Lower leg skin (tissue), 4 donors: Measurements from ENCODE around the gene DOK7. TPM values are rescaled to one million over a fixed set of nuclear protein-coding genes. Genes with fewer than 3 reads are reported as not detected.
"Not testable (repeated sequence)": the region's sequence is repeated elsewhere in the genome, so short reads cannot be mapped to it uniquely, and the experiment has no call there.

Experiments
- DNase-seq, 2 donors: peaks; one replicate each; pipeline ENCODE4 v3.0.0-alpha.2; 2019; ENCODE audit warnings: low spot score in 2 of 2
- H3K4me3 ChIP-seq: fragments of 200-600 bp; sonication (generic); 2 replicates; pipeline ENCODE4 v1.5.1; 2017; ENCODE audit warnings: mild to moderate bottlenecking, low read depth; ENCODE audit not compliant: poor library complexity, severe bottlenecking
- CTCF ChIP-seq, 3 donors: fragments of 450-650 bp; IDR thresholded peaks; one replicate each; pipeline ENCODE4 v1.5.1; 2016; ENCODE audit warnings: antibody characterized with exemption in 3 of 3, mild to moderate bottlenecking in 3 of 3, moderate library complexity in 2 of 3
- POLR2A ChIP-seq, 2 donors: fragments of 450-650 bp; IDR thresholded peaks; one replicate each; pipeline ENCODE4 v1.6.1; 2016 to 2017; ENCODE audit warnings: antibody characterized with exemption in 2 of 2, mild to moderate bottlenecking in 1 of 2, moderate library complexity in 1 of 2
- WGBS, 2 donors: methylation state at CpG; one replicate each; pipeline ENCODE4 v1.1.5; 2018; 5-methylcytosine and 5-hydroxymethylcytosine counted together
- intact Hi-C: fragments of 100-400 bp; cut with DNase I; formaldehyde crosslinking; loops from one replicate; pipeline ENCODE4 v1.15.0; 2023; ENCODE audit warnings: low total_unique reads
- total RNA-seq, 4 donors: library from RNA; depleted of rRNA; stranded (reverse); fragments of >200 nt; gene quantifications; one replicate each; pipeline ENCODE4 v1.1.0, GENCODE V29; 2016

DOK7 gene
- total RNA-seq, 4 donors from 2014 or later, result 1.9 to 9.8 (median 5.9) TPM

DNA sequence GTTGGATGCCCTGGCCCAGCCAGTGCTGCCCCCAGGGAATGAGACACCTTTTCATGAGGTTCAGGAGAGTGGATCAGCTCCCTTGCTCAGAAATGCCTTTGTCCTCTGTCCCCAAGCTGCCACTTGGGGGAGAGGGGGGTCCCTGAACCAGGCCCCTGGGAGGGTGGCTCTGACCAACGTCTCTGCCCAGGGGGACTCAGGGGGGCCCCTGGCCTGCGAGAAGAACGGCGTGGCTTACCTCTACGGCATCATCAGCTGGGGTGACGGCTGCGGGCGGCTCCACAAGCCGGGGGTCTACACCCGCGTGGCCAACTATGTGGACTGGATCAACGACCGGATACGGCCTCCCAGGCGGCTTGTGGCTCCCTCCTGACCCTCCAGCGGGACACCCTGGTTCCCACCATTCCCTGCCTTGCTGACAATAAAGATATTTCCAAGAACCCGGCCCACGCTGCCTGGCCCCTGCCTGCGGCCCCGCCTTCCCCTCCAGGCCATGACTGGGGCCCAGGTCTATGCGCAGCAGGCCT is 14.0 kb upstream of the DOK7 start:
- H3K4me3 ChIP-seq, result no peak overlapping the region
- DNase-seq, result no peak
- intact Hi-C loops, result loop anchor here (10.0 kb wide), 1 partner anchor 344 kb away; no protein-coding TSS in a partner anchor
- TF ChIP-seq POLR2A (IDR thresholded peaks at IDR 0.05) (no peak), CTCF (IDR thresholded peaks at IDR 0.05) (no peak)
- WGBS, 2 donors, result 94 to 95% methylated on average over 15 to 21 of the region's 21 CpGs

- TF ChIP-seq CTCF (IDR thresholded peaks at IDR 0.05) (no peak), POLR2A (IDR thresholded peaks at IDR 0.05) (no peak)
- WGBS, 2 donors, result 83 to 85% methylated on average over 28 to 35 of the region's 35 CpGs
- DNase-seq, result no peak
- intact Hi-C loops, result loop anchor here (10.0 kb wide), 1 partner anchor 345 kb away; no protein-coding TSS in a partner anchor
- H3K4me3 ChIP-seq, result no peak overlapping the region
Observed at GRCh38 chr4:3449574-3450534, 13.3 kb upstream of the DOK7 start.

DNA sequence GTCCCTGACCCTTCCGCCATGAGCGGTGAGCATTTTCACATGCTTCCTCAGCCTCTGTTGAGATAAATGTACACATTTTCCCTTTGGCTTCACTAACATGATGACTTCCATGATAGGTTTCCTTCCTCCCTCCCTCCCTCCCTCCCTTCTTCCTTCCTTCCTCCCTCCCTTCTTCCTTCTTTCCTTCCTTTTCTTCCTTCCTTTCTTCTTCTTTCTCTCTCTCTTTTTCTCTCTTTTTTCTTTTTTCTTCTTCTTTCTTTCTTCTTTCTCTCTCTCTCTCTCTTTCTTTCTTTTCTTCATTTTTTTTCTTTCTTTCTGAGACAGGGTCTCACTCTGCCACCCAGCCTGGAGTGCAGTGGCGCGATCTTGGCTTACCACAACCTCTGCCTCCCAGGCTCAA is 12.5 kb upstream of the DOK7 start:
- DNase-seq, result no peak
- WGBS, 2 donors, result 96 to 97% methylated on average over 4 of the region's 4 CpGs
- no peak overlapping the region for H3K4me3 ChIP-seq
- TF ChIP-seq CTCF (IDR thresholded peaks at IDR 0.05) (no peak), POLR2A (IDR thresholded peaks at IDR 0.05) (no peak)
- intact Hi-C loops, result no loop called here

DNA sequence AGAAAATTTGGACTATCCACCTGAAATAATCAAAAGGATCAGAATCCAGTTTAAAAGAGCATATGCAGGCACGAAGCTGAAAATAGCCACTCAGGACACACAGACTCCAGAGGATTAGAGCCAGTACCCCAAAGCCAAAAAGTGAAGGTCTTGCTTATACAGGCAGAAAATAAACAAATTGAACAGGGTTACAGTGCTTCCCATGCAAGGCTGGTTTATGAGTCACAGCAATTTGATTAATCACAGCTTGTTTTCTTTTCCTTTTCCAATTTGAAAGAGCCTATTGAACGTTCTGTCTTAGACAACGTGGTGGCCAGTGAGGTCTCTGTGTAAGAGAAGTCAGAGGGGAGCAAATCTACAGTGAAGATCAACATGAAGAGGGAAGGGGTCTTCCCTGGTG is 11.2 kb upstream of the DOK7 start:
- no peak overlapping the region for H3K4me3 ChIP-seq
- DNase-seq, result no peak
- WGBS, 2 donors, result 16 to 22% methylated on average over 3 of the region's 3 CpGs
- intact Hi-C loops, result no loop called here
- no peak for TF ChIP-seq POLR2A (IDR thresholded peaks at IDR 0.05)
- TF ChIP-seq CTCF (IDR thresholded peaks at IDR 0.05), result no peak

GRCh38 chr4:3452376-3452775 is 10.7 kb upstream of the DOK7 start:
- intact Hi-C loops, result no loop called here
- 86 to 87% methylated on average over 7 of the region's 7 CpGs for WGBS, 2 donors
- no peak for TF ChIP-seq POLR2A (IDR thresholded peaks at IDR 0.05)
- no peak for DNase-seq
- no peak overlapping the region for H3K4me3 ChIP-seq

GRCh38 chr4:3455596-3455995 is 7.5 kb upstream of the DOK7 start:
- 87 to 92% methylated on average over 3 of the region's 3 CpGs for WGBS, 2 donors
- intact Hi-C loops, H3K4me3 ChIP-seq, DNase-seq: not testable (repeated sequence)
